Neuronal stem cell (in vitro differentiated cells): ENCODE measurements around the gene HIPK3.
"Not testable (repeated sequence)": the region's sequence is repeated elsewhere in the genome, so short reads cannot be mapped to it uniquely, and the experiment has no call there.

ENCODE experiments used
- DNase-seq: peaks from one replicate; pipeline ENCODE4 v3.0.0-alpha.2; 2013; ENCODE audit warnings: low spot score
- H2AFZ ChIP-seq: one replicate; pipeline ENCODE4 v1.6.1; 2013; ENCODE audit warnings: mild to moderate bottlenecking, low read length, inconsistent platforms
- H2AK5ac ChIP-seq: 2 replicates; pipeline ENCODE4 v1.6.1; 2013; ENCODE audit warnings: low read depth, mild to moderate bottlenecking, inconsistent platforms, low read length, moderate library complexity, mixed read lengths
- H2BK120ac ChIP-seq: 2 replicates; pipeline ENCODE4 v1.6.1; 2013; ENCODE audit warnings: low read depth, mild to moderate bottlenecking, inconsistent platforms, low read length, moderate library complexity, mixed read lengths
- H2BK12ac ChIP-seq: one replicate; pipeline ENCODE4 v1.6.1; 2013; ENCODE audit warnings: low read length, inconsistent platforms
- H2BK15ac ChIP-seq: 2 replicates; pipeline ENCODE4 v1.6.1; 2013; ENCODE audit warnings: mild to moderate bottlenecking, low read length, inconsistent platforms, mixed read lengths
- H2BK5ac ChIP-seq: one replicate; pipeline ENCODE4 v1.6.1; 2013; ENCODE audit warnings: inconsistent platforms, mild to moderate bottlenecking, low read length, moderate library complexity
- H3K14ac ChIP-seq: one replicate; pipeline ENCODE4 v1.6.1; 2013; ENCODE audit warnings: low read length, inconsistent platforms
- H3K18ac ChIP-seq: 2 replicates; pipeline ENCODE4 v1.6.1; 2013; ENCODE audit warnings: low read length, inconsistent platforms
- H3K23ac ChIP-seq: 2 replicates; pipeline ENCODE4 v1.6.1; 2013; ENCODE audit warnings: low read depth, mild to moderate bottlenecking, mixed read lengths, low read length, inconsistent platforms; ENCODE audit not compliant: poor library complexity
- H3K27ac ChIP-seq: replicated peaks from 3 replicates; pipeline ENCODE4 v1.5.1; 2013; ENCODE audit warnings: low read length, inconsistent platforms
- H3K27me3 ChIP-seq, 3 experiments: 2 replicates each; pipeline ENCODE4 v1.6.1; 2013; ENCODE audit warnings: low read length in 3 of 3, mild to moderate bottlenecking in 2 of 3, inconsistent platforms in 1 of 3, low read depth in 1 of 3, mixed read lengths in 1 of 3, moderate library complexity in 1 of 3; ENCODE audit not compliant: control insufficient read depth in 3 of 3, insufficient read depth in 3 of 3
- H3K36me3 ChIP-seq, 2 donors: replicated peaks in 1 of 2; 2 replicates each; pipeline ENCODE4 v1.6.1; 2013; ENCODE audit warnings: low read length in 2 of 2; ENCODE audit not compliant: control insufficient read depth in 2 of 2, insufficient read depth in 2 of 2
- H3K4ac ChIP-seq: 2 replicates; pipeline ENCODE4 v1.6.1; 2013; ENCODE audit warnings: inconsistent platforms, mild to moderate bottlenecking, low read length, moderate library complexity
- H3K4me1 ChIP-seq, 2 donors: 1 replicate in 1 of 2; 2 replicates in 1 of 2; pipeline ENCODE4 v1.6.1; 2013; ENCODE audit warnings: low read length in 2 of 2, low read depth in 1 of 2; ENCODE audit not compliant: control insufficient read depth in 2 of 2, insufficient read depth in 1 of 2
- H3K4me2 ChIP-seq: one replicate; pipeline ENCODE4 v1.6.1; 2013; ENCODE audit warnings: mild to moderate bottlenecking, low read length, inconsistent platforms; ENCODE audit not compliant: insufficient read depth, poor library complexity, severe bottlenecking
- H3K4me3 ChIP-seq, 2 donors: 2 replicates each; pipeline ENCODE4 v1.5.1; 2013; ENCODE audit warnings: low read length in 2 of 2, mild to moderate bottlenecking in 2 of 2, inconsistent platforms in 1 of 2, moderate library complexity in 1 of 2
- H3K79me1 ChIP-seq: one replicate; pipeline ENCODE4 v1.6.1; 2013; ENCODE audit warnings: low read depth, mild to moderate bottlenecking, inconsistent platforms, low read length, moderate library complexity
- H3K9ac ChIP-seq: one replicate; pipeline ENCODE4 v1.6.1; 2013; ENCODE audit warnings: mild to moderate bottlenecking, low read depth, low read length, inconsistent platforms; ENCODE audit not compliant: poor library complexity
- H3K9me3 ChIP-seq, 2 donors: replicated peaks in 1 of 2; 2 replicates each; pipeline versions ENCODE3 to v1.6.1; 2013; ENCODE audit warnings: low read length in 2 of 2, mild to moderate bottlenecking in 2 of 2, inconsistent platforms in 1 of 2, low read depth in 1 of 2, mixed read lengths in 1 of 2, moderate library complexity in 1 of 2; ENCODE audit not compliant: control insufficient read depth in 2 of 2, insufficient read depth in 1 of 2
- H4K8ac ChIP-seq: one replicate; pipeline ENCODE4 v1.6.1; 2013; ENCODE audit warnings: low read depth, mild to moderate bottlenecking, inconsistent platforms, low read length, moderate library complexity
- H4K91ac ChIP-seq: one replicate; pipeline ENCODE4 v1.6.1; 2013; ENCODE audit warnings: low read length, low read depth, mild to moderate bottlenecking, inconsistent platforms; ENCODE audit not compliant: poor library complexity
- WGBS, 2 donors: extraction: QIAGEN DNeasy Blood & Tissue Kit; methylation state at CpG; one replicate each; pipeline ENCODE4 v1.1.7; 2013; ENCODE audit warnings: missing lambda C conversion rate in 2 of 2, mixed read lengths in 1 of 2; ENCODE audit not compliant: insufficient read length in 2 of 2, insufficient replicate concordance in 1 of 2; ENCODE audit errors: extremely low coverage in 2 of 2; 5-methylcytosine and 5-hydroxymethylcytosine counted together

Gene HIPK3

GRCh38 chr11:33366918-33367317 lies 109.7 kb downstream of the HIPK3 start:
- DNase-seq: no peak
- H2AK5ac ChIP-seq: no peak overlapping the region
- H3K9me3 ChIP-seq: no peaks in the 10 kb centered on the region

GRCh38 chr11:33368475-33368874 lies 111.3 kb downstream of the HIPK3 start:
- H2AFZ ChIP-seq, H3K4ac ChIP-seq, H3K9ac ChIP-seq, H2BK120ac ChIP-seq, H4K8ac ChIP-seq, H3K14ac ChIP-seq, H2BK12ac ChIP-seq, H3K4me3 ChIP-seq, H3K9me3 ChIP-seq, H3K27ac ChIP-seq, H2AK5ac ChIP-seq, H3K23ac ChIP-seq, H4K91ac ChIP-seq, H3K79me1 ChIP-seq, H3K18ac ChIP-seq, DNase-seq, H2BK15ac ChIP-seq, H3K4me1 ChIP-seq, H3K36me3 ChIP-seq, H2BK5ac ChIP-seq, H3K4me2 ChIP-seq: not testable (repeated sequence)
- H3K27me3 ChIP-seq: peaks cover 0 to 12% (median 0%) of the 10 kb centered on the region in 3 experiments
- WGBS, 2 donors: no CpG with 5 or more reads among the region's 4 CpGs

More at GRCh38 chr11:33366918-33367317, 109.7 kb downstream of the HIPK3 start:
- no peak overlapping the region for H2AFZ ChIP-seq
- no peak overlapping the region for H2BK12ac ChIP-seq
- no peak overlapping the region for H3K9ac ChIP-seq
- H2BK120ac ChIP-seq: no peak overlapping the region
- no CpG with 5 or more reads among the region's 2 CpGs for WGBS, 2 donors
- H3K4me2 ChIP-seq: no peak overlapping the region
- H3K23ac ChIP-seq: no peak overlapping the region
- no peak overlapping the region for H3K18ac ChIP-seq
- no peak overlapping the region for H2BK15ac ChIP-seq
- H4K8ac ChIP-seq: no peak overlapping the region
- peaks cover 0 to 8% (median 0%) of the 10 kb centered on the region in 3 experiments for H3K27me3 ChIP-seq
- H3K4me3 ChIP-seq: no peak overlapping the region
- H3K14ac ChIP-seq: no peak overlapping the region
- no peaks in the 10 kb centered on the region for H3K79me1 ChIP-seq
- no peak overlapping the region for H4K91ac ChIP-seq
- no peak overlapping the region for H3K27ac ChIP-seq
- no peaks in the 10 kb centered on the region for H3K4me1 ChIP-seq
- no peak overlapping the region for H2BK5ac ChIP-seq
- H3K4ac ChIP-seq: no peak overlapping the region
- no peaks in the 10 kb centered on the region for H3K36me3 ChIP-seq

GRCh38 chr11:33368931-33369330 lies 111.8 kb downstream of the HIPK3 start:
- H2BK12ac ChIP-seq: no peak overlapping the region
- no peak overlapping the region for H3K9ac ChIP-seq
- H3K79me1 ChIP-seq: no peaks in the 10 kb centered on the region
- no peak overlapping the region for H3K18ac ChIP-seq
- H2BK5ac ChIP-seq: no peak overlapping the region
- no peak overlapping the region for H2AFZ ChIP-seq
- H3K9me3 ChIP-seq: no peaks in the 10 kb centered on the region
- H4K8ac ChIP-seq: no peak overlapping the region
- H3K14ac ChIP-seq: no peak overlapping the region
- H3K4me1 ChIP-seq: no peaks in the 10 kb centered on the region
- no peak overlapping the region for H2AK5ac ChIP-seq
- H3K27me3 ChIP-seq: peaks cover 0 to 16% (median 5%) of the 10 kb centered on the region in 3 experiments
- H3K27ac ChIP-seq: no peak overlapping the region
- H3K36me3 ChIP-seq: no peaks in the 10 kb centered on the region
- no peak overlapping the region for H4K91ac ChIP-seq
- H3K4me2 ChIP-seq: no peak overlapping the region
- no peak overlapping the region for H3K4me3 ChIP-seq
- no peak overlapping the region for H3K23ac ChIP-seq
- H3K4ac ChIP-seq: no peak overlapping the region
- no peak overlapping the region for H2BK120ac ChIP-seq
- no peak for DNase-seq
- H2BK15ac ChIP-seq: no peak overlapping the region
- no CpG with 5 or more reads among the region's 1 CpG for WGBS, 2 donors

- Histone ChIP-seq H3K27ac (no peak overlapping the region), H4K8ac (no peak overlapping the region), H3K4me1 (peaks cover 0 to 7% of the 10 kb centered on the region in 2 donors), H3K14ac (no peak overlapping the region), H2AK5ac (no peak overlapping the region), H2BK120ac (no peak overlapping the region), H3K9ac (no peak overlapping the region), H3K36me3 (no peaks in the 10 kb centered on the region), H2BK15ac (no peak overlapping the region), H3K4ac (no peak overlapping the region), H3K27me3 (peaks cover 3 to 35% (median 34%) of the 10 kb centered on the region in 3 experiments), H3K79me1 (no peaks in the 10 kb centered on the region), H3K4me3 (no peak overlapping the region), H3K9me3 (no peaks in the 10 kb centered on the region), H2AFZ (no peak overlapping the region), H3K4me2 (no peak overlapping the region), H3K18ac (no peak overlapping the region), H3K23ac (no peak overlapping the region), H2BK12ac (no peak overlapping the region), H4K91ac (no peak overlapping the region), H2BK5ac (no peak overlapping the region)
- DNase-seq: no peak
- no CpG with 5 or more reads among the region's 6 CpGs for WGBS, 2 donors
Measured at GRCh38 chr11:33373636-33374035, 116.5 kb downstream of the HIPK3 start.
